AG09309 (cell line): ENCODE data around the gene SPATA2.

Experiments used
- DNase-seq: peaks from one replicate; pipeline ENCODE4 v3.0.0-alpha.2; 2010; ENCODE audit warnings: low read depth
- H3K4me3 ChIP-seq: 2 replicates; pipeline ENCODE4 v1.5.1; 2011; ENCODE audit warnings: mild to moderate bottlenecking, low read depth, low read length, moderate library complexity; ENCODE audit not compliant: control insufficient read depth
- TF ChIP-seq, protein P1 (sequence below): IDR thresholded peaks from 2 replicates; pipeline ENCODE4 v1.5.1; 2011; ENCODE audit warnings: mild to moderate bottlenecking, low read depth, low read length, inconsistent platforms; ENCODE audit not compliant: insufficient read depth, control insufficient read depth; ENCODE audit errors: missing control alignments

The SPATA2 gene

DNA sequence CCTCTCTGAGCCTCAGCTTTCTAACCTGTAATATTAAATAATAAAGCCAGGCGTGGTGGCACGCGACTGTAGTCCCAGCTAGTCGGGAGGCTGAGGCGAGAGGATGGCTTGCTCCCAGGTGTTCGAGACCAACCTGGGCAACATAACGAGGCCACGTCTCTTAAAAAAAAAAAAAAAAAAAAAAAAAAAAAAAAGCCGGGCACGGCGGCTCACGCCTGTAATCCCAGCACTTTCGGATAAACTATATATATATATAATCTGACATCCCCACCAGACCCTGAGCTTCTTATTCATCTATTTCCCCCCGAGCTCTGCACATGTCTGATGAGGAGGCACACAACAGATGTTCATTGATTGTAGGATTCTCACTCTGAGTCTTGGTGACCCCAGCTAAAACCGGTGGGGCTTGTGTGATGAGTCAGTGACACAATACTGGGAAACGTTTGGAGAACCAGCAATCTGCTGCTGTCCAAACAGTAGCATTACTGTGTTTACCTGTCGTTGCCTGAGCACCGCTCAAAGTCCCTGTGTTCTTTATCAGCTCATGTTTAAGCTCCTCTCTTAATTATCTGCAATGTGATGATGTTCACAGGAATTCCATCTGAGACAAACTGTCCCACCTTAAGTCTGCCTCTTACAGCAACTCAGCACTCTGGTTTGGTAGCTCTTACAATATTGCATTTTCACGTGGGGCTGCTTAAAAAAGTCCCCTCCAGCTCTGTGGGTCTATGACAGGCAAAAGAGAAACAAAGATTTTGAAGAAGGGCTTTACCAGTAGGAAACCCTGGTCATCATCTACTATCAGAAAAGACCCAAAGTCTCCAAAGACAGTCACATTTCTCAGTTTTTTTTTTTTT, 1.0 kb upstream of the SPATA2 start:
- H3K4me3 ChIP-seq = peak overlapping the region; percentile 68
- no peak for DNase-seq
- TF ChIP-seq, protein P1, sequence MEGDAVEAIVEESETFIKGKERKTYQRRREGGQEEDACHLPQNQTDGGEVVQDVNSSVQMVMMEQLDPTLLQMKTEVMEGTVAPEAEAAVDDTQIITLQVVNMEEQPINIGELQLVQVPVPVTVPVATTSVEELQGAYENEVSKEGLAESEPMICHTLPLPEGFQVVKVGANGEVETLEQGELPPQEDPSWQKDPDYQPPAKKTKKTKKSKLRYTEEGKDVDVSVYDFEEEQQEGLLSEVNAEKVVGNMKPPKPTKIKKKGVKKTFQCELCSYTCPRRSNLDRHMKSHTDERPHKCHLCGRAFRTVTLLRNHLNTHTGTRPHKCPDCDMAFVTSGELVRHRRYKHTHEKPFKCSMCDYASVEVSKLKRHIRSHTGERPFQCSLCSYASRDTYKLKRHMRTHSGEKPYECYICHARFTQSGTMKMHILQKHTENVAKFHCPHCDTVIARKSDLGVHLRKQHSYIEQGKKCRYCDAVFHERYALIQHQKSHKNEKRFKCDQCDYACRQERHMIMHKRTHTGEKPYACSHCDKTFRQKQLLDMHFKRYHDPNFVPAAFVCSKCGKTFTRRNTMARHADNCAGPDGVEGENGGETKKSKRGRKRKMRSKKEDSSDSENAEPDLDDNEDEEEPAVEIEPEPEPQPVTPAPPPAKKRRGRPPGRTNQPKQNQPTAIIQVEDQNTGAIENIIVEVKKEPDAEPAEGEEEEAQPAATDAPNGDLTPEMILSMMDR = no peak

DNA sequence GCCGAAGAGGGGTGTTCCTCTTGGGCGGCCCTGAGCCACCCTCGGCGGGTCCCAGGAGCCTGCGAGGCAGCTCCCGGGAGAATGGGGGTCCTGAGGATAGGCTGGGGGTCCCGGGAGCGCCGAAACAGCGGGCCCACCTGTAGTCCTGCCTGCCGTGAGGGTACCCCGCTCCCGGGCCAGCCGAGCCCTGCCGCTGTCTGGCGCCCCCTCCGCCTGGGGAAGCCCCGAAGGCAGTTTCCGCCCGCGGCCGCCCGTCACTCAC, 280 bp downstream of the SPATA2 start:
- TF ChIP-seq, protein P1 = no peak
- no peak for DNase-seq
- peak overlapping the region; percentile 68 for H3K4me3 ChIP-seq

DNA sequence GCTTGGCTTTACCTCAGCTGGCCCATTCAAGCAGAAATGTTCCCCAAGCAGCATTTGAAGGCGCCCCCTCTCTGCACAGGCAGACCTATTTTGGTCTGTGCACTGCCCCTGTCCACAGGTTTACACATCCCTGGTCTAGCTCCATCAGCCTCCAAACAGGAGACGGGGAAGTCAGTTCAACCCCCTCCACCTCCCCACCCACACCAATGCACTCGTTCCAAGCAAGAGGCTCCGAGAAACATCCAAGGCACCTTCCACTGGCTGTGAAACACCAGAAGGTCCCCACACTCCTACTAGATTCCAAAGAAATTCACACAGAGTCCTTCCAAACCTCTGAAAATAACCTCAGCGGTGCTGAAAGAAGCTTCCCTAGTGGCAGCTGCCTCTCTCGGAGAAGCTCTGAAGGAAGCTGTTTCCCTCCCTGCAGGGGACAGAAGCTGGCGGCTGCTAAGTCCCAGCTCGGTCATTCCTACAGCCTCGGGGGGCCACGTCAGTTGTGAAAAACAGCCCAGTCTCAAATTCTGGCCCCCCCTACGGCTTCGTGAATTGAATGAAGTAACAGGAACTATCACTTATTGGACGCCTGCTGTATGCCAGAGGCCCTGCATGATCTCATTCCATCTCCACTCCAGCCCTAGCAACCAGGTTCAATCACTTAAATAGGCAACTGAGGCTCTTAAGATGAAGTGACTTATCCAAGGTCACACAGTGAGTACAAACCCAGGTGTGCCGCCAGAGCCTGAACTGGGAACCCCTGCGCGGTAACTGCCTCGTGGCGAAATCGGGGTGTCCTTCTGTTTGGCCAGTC, 815 bp downstream of the SPATA2 start:
- peak overlapping the region; percentile 68 for H3K4me3 ChIP-seq
- DNase-seq = no peak
- TF ChIP-seq, protein P1 = no peak

DNA sequence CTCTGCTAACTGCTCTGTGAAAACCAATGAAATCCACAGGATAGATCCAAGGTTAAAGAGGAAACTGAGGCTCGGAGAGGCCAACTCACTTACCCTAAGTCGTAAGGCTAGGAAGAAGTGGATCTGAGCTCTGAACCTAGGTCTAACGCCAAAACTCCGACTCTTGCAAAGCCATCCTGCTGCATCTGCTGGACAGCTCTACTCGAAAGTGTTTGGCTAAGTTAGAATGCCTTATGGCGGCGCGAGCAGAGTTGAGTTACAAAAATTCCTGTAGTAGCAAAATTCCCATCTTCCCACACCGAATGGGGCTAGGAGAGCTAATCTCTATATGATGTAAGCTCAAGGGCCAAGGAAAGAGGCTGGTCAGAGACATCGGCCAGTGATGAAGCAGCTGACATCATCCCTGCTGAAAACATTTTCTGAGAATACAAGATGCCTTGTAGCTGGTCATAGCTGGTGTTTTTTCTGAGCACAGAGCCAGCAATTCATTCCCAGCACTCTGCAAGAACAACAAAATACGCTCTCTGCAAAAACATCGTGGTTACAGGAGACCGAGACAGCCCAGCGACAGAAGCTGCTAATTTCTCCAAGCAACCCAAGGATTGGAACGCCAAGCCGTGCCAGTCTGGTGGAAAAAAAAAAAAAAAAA, 1.8 kb downstream of the SPATA2 start:
- TF ChIP-seq, protein P1 = no peak
- DNase-seq = no peak
- H3K4me3 ChIP-seq = no peak overlapping the region

DNA sequence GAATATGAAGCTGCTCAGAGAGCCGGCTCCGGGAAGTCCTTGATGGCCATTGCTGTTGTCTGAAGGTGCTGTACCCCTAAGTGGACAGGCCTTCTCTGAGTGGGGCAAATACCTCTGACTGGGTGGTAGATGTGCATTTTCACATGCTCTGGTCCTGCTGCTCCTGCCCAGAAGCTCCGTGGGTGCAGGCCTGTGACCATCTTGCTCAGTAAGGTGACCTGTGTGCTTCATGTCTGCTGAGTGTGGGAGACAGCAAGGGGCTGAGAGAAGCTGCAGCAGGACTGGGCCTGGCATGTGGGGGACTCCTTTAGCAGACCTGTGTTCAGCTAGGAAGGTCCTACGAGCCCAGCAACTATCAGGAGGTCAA, 5.0 kb downstream of the SPATA2 start:
- H3K4me3 ChIP-seq = no peak overlapping the region
- TF ChIP-seq, protein P1 = no peak
- no peak for DNase-seq

DNA sequence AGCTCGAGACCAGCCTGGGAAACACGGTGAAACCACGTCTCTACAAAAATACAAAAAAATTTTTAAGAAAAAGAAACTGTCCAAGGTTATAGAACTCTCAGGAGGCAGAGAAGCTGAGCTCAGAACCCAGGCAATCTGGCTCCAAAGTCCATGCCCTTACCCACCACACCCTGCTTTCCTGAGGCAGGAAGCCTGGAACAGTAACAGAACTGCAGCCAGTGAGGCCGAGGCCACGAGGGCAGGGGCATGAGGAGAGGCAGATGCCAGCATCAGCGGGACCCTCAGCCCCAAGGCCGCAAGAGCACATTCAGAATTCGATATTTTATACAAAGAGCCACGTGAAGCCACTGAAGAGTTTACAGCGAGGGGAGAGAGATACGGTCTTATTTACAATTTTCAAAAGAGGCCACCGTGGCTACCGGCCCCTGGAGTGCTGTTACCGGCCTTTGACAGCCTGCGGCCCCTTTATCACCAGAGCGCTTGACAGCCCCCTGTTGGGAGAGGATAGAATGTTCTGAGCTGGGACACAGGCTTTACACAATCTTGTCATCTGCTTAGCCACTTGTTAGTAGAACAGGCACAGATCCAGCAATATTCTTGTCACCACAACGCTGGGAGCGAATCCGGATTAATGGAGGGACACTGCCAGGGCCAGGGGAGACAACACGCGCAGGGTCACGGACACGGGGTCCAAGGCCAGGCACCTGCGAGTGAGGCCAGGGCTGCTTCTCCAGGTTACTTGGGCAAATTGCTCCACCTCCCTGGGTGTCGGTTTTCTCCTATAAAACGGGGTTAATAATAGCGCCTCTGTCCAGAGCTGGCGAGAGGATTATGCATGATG, 5.6 kb downstream of the SPATA2 start:
- TF ChIP-seq, protein P1 = peak; percentile 14
- no peak for DNase-seq
- no peak overlapping the region for H3K4me3 ChIP-seq
